ENCODE measurements around the gene GARIN5A.

DNA sequence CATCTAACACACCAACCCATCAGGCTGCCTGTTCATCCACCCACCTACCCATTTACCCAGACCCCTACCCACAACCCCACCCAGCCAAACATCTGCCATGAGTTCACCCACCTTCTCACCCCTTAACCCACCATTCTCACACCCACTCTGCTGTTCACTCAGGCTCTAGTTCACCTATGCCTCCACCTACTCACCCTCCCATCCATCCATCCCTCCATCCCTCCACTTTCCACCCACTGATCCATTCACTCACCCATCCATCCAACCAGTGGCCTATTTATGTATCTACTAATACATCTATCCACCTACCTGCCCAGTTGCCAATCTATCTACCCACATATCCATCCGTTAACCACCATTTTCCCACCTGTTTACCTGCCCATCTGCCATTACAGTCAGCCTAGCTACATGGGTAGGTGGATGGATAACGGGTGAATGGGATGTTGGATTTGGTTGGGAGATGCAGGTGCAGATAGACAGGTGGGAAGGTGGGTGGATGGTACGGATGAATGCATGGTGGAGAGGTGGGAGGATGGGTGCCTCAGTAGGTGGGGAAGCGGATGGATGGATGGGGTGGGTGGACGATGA, 38.7 kb downstream of the GARIN5A start:
- TF ChIP-seq, protein P1, sequence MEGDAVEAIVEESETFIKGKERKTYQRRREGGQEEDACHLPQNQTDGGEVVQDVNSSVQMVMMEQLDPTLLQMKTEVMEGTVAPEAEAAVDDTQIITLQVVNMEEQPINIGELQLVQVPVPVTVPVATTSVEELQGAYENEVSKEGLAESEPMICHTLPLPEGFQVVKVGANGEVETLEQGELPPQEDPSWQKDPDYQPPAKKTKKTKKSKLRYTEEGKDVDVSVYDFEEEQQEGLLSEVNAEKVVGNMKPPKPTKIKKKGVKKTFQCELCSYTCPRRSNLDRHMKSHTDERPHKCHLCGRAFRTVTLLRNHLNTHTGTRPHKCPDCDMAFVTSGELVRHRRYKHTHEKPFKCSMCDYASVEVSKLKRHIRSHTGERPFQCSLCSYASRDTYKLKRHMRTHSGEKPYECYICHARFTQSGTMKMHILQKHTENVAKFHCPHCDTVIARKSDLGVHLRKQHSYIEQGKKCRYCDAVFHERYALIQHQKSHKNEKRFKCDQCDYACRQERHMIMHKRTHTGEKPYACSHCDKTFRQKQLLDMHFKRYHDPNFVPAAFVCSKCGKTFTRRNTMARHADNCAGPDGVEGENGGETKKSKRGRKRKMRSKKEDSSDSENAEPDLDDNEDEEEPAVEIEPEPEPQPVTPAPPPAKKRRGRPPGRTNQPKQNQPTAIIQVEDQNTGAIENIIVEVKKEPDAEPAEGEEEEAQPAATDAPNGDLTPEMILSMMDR (IDR thresholded peaks at IDR 0.05; ENCODE audit: insufficient read depth, low read length): no peak
- TF ChIP-seq GABPA (IDR thresholded peaks at IDR 0.05; ENCODE audit: low read depth) (no peak), POLR2AphosphoS5 (IDR thresholded peaks at IDR 0.05; ENCODE audit: low read depth) (no peak), SPI1 (IDR thresholded peaks at IDR 0.05; ENCODE audit: borderline replicate concordance, low read depth) (no peak)
- TF ChIP-seq, protein P2, sequence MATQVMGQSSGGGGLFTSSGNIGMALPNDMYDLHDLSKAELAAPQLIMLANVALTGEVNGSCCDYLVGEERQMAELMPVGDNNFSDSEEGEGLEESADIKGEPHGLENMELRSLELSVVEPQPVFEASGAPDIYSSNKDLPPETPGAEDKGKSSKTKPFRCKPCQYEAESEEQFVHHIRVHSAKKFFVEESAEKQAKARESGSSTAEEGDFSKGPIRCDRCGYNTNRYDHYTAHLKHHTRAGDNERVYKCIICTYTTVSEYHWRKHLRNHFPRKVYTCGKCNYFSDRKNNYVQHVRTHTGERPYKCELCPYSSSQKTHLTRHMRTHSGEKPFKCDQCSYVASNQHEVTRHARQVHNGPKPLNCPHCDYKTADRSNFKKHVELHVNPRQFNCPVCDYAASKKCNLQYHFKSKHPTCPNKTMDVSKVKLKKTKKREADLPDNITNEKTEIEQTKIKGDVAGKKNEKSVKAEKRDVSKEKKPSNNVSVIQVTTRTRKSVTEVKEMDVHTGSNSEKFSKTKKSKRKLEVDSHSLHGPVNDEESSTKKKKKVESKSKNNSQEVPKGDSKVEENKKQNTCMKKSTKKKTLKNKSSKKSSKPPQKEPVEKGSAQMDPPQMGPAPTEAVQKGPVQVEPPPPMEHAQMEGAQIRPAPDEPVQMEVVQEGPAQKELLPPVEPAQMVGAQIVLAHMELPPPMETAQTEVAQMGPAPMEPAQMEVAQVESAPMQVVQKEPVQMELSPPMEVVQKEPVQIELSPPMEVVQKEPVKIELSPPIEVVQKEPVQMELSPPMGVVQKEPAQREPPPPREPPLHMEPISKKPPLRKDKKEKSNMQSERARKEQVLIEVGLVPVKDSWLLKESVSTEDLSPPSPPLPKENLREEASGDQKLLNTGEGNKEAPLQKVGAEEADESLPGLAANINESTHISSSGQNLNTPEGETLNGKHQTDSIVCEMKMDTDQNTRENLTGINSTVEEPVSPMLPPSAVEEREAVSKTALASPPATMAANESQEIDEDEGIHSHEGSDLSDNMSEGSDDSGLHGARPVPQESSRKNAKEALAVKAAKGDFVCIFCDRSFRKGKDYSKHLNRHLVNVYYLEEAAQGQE (IDR thresholded peaks at IDR 0.05; ENCODE audit: insufficient replicate concordance, low read depth): no peak

All from HL-60 (cell line).